GM18520 (cell line): ENCODE data around the gene PDE6B.
"Not testable (repeated sequence)": the region's sequence is repeated elsewhere in the genome, so short reads cannot be mapped to it uniquely, and the experiment has no call there.

Experiments used
- ATAC-seq: cut with Tn5 transposase; IDR thresholded peaks from one replicate; pipeline ENCODE4 v1.9.1; 2021; ENCODE audit not compliant: unreplicated experiment

PDE6B gene

GRCh38 chr4:624705-625590 is at the start of gene PDE6B:
PDE6B (plus strand) TSS chr4:625573; CDS start chr4:625627, 54 bp downstream.
- ATAC-seq, result no peak

GRCh38 chr4:576245-576821 is 49.0 kb upstream of the PDE6B start, which contains the start of gene TMEM271:
TMEM271 (minus strand) TSS chr4:576295; CDS start chr4:576062, 233 bp downstream.
- no peak for ATAC-seq

DNA sequence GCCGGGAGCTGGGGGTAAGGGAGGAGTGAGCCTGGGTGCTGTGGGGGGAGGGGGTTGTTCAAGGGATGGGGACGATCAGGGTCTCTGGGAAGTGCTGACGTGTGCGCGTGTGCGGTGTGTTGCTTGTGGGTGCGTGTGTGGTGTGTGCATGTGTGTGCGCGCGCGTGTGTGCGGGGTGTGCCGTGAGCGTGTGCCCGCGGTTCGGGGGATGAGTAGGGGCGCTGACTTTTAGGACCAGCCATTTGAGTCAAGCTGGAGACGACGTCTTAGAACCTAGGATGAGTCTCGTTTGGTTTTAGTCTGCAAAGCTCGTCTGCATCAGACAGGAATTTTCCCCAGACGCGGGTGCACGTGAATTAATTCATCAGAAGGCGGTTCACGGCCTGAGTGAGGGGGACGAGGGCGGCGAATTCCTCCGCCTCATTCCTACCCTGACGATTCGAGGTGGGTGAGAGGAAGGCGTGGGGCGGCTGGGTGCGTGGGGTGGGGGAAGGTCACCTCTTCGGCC is 48.3 kb upstream of the PDE6B start:
- no peak for ATAC-seq

- ATAC-seq, result no peak
Observed at GRCh38 chr4:577499-578450, 47.6 kb upstream of the PDE6B start.

- no peak for ATAC-seq
Observed at GRCh38 chr4:578451-579443, 46.6 kb upstream of the PDE6B start.

DNA sequence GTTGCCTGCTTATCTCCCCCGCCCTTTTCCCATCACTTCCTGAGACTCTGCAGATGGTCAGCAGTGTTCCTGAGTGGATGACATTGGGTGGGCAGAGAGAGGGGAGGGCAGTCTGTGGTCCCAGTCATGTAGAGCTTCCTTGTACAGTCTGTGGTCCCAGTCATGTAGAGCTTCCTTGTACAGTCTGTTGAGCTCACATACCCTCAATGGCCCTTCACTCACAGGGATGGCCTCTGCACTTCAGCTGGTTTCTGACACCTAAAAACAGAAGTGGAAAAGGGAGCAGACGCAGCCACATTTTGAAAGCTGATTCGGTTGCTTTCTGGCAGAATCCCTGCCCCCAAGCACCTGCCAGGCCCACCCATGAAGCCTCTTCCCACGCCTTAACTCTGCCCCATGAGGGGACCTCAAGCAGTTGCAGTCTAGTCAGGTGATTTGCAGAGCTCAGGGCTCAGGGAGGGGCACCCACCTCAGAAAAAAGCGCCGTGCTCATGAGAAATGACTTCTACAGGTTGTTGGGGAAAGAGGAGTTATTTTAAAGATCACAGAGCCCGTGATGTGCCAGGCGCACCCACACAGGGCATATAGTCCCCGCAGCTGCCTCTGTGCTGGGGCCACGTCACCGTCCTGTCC is 45.7 kb upstream of the PDE6B start:
- ATAC-seq, result no peak

- ATAC-seq, result no peak
Observed at GRCh38 chr4:581181-581580, 44.2 kb upstream of the PDE6B start.

- ATAC-seq, result no peak
Observed at GRCh38 chr4:581753-582361, 43.5 kb upstream of the PDE6B start.

- ATAC-seq, result no peak
Observed at GRCh38 chr4:583820-584219, 41.6 kb upstream of the PDE6B start.

GRCh38 chr4:587671-588350 is 37.6 kb upstream of the PDE6B start:
- no peak for ATAC-seq

DNA sequence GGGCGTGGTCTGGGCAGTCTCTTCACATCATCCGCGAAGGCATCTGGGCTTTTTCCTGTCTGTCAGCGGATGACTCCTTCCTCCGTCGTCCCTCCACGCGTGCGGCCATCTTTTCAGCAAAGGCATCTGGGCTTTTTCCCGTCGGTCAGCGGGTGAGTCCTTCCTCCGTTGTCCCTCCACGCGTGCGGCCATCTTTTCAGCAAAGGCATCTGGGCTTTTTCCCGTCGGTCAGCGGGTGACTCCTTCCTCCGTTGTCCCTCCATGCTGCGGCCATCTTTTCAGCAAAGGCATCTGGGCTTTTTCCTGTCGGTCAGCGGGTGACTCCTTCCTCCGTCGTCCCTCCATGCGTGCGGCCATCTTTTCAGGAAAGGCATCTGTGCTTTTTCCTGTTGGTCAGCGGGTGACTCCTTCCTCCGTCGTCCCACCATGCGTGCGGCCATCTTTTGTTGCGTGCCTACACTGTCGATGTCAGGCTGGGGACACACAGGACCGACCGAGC is 37.0 kb upstream of the PDE6B start:
- ATAC-seq, result no peak

DNA sequence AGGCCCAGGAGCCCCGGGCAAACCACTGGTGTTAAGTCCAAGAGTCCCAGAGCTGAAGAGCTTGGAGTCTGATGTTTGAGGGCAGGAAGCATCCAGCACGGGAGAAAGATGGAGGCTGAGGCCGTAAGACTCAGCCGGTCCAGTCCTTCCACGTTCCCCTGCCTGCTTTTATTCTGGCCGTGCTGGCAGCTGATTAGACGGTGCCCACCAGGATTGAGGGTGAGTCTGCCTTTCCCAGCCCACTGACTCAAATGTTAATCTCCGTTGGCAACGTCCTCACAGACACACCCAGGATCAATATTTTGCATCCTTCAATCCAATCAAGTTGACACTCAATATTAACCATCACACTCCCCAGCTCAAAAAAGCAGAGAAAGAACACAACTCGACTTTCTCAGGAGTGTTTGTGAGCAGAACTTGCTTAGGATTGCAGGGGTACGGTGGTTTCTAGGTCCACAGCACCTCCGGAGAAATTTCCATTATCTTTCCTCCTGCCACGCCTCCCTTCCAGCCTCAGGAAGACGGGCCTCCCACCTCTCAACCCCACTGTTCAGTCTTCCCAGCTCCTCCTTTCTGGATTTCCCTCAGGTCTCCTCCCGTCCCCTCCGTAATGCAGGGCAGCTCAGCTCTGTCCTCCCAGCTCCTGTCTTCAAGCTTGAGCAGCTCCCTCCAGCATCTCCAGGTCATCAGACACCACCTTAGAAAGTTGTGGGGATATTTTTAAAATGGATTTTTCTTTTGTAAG is 36.0 kb upstream of the PDE6B start:
- ATAC-seq, result no peak

- ATAC-seq, result no peak
Observed at GRCh38 chr4:590313-590841, 35.0 kb upstream of the PDE6B start.

DNA sequence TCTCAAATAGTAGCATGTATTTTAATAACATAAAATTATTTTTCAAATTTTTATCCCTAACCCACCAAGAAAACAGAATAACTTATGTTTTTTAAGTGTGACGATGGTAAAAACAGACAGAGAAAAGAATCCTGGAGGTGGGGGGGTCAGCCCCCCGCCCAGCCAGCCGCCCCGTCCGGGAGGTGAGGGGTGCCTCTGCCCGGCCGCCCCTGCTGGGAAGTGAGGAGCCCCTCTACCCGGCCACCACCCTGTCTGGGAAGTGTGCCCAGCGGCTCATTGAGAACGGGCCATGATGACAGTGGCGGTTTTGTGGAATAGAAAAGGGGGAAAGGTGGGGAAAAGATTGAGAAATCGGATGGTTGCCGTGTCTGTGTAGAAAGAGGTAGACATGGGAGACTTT is 33.2 kb upstream of the PDE6B start:
- ATAC-seq, result not testable (repeated sequence)

DNA sequence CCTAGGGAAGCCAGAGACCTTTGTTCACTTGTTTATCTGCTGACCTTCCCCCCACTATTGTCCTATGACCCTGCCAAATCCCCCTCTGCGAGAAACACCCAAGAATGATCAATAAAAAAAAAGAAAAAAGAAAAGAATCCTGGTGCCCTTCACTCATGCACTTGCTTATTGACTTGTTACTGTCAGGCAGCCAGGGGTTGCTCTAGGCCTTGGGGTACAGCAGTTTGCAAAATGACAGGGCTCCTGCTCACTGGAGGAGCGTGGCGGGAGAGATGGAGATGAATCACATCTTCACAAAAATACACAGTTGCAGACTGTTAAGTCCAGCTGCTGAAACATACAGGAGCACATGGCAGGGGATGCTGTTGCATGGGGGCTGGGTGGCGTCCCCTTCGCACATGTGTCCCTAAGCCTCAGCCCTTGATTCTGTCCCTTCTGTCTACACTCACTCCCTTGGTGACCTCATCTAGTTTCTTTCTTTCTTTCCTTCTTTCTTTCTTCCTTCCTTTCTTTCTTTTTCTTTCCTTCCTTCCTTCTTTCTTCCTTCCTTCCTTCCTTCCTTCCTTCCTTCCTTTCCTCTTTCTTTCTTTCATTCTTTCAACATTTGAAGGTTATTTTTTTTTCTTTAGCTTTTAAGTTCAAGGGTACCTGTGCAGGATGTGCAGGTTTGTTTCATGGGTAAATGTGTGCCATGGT is 32.4 kb upstream of the PDE6B start:
- no peak for ATAC-seq

DNA sequence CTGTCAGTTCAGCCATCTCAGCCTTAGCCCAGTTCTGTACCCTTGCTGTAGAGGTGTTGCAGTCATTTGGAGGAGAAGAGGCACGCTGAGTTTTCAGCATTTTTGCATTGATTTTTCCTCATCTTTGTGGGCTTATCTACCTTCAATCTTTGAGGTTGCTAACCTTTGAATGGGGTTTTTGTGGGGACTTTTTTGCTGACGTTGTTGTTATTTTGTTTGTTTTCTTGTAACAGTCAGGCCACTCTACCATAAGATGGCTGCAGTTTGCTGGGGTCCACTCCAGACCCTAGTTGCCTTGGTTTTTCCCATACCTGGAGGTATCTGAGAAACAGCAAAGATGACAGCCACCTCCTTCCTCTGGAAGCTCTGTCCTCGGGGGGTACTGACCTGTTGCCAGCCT is 26.4 kb upstream of the PDE6B start:
- no peak for ATAC-seq

GRCh38 chr4:600166-600565 is 25.2 kb upstream of the PDE6B start:
- ATAC-seq, result no peak
